ENCODE results near the gene DNAAF1.

The DNAAF1 gene

GRCh38 chr16:84161801-84162200 is 16.7 kb downstream of the DNAAF1 start:
- no peak for DNase-seq

- DNase-seq = no peak
These were observed 20.6 kb downstream of the DNAAF1 start for GRCh38 chr16:84165746-84166145.

- no peak for DNase-seq
These were observed 21.9 kb downstream of the DNAAF1 start for GRCh38 chr16:84166796-84167695.

- no peak for DNase-seq
These were observed 24.7 kb downstream of the DNAAF1 start for GRCh38 chr16:84169765-84170310.

- DNase-seq = no peak
These were observed 29.3 kb downstream of the DNAAF1 start for GRCh38 chr16:84174396-84174795.

- DNase-seq = peak; percentile 65
These were observed 30.4 kb downstream of the DNAAF1 start for GRCh38 chr16:84175350-84176081.

- no peak for DNase-seq
These were observed 31.3 kb downstream of the DNAAF1 start for GRCh38 chr16:84176192-84177053.

GRCh38 chr16:84177741-84178073 is 32.6 kb downstream of the DNAAF1 start:
- no peak for DNase-seq

GRCh38 chr16:84178146-84178765 is 33.1 kb downstream of the DNAAF1 start:
- no peak for DNase-seq

GRCh38 chr16:84178892-84179611 is 33.9 kb downstream of the DNAAF1 start:
- DNase-seq = no peak

- no peak for DNase-seq
These were observed 34.7 kb downstream of the DNAAF1 start for GRCh38 chr16:84179612-84180320.

- DNase-seq = no peak
These were observed 35.5 kb downstream of the DNAAF1 start for GRCh38 chr16:84180519-84181140.

GRCh38 chr16:84181144-84181915 is 36.2 kb downstream of the DNAAF1 start:
- no peak for DNase-seq

GRCh38 chr16:84182104-84182503 is 37.0 kb downstream of the DNAAF1 start:
- no peak for DNase-seq

- DNase-seq = no peak
These were observed 37.8 kb downstream of the DNAAF1 start for GRCh38 chr16:84182680-84183571.

GRCh38 chr16:84183572-84183875 is 38.4 kb downstream of the DNAAF1 start:
- no peak for DNase-seq

- DNase-seq = no peak
These were observed 38.9 kb downstream of the DNAAF1 start for GRCh38 chr16:84183911-84184591.

GRCh38 chr16:84184775-84185174 is 39.7 kb downstream of the DNAAF1 start:
- DNase-seq = no peak
